GM23338 (cell line): Measurements from ENCODE around the gene LIPJ. TPM values are rescaled to one million over a fixed set of nuclear protein-coding genes. Genes with fewer than 3 reads are reported as not detected.

Experiments used
- ATAC-seq: fragments of 200-7000 bp; cut with Tn5 transposase; 3 replicates; pipeline ENCODE4 v1.9.1; 2020
- DNase-seq: peaks from one replicate; pipeline ENCODE4 v3.0.0-alpha.2; 2015; ENCODE audit warnings: low spot score
- H2AFZ ChIP-seq: fragments of 200-600 bp; sonication (generic); 2 replicates; pipeline ENCODE4 v1.8.0; 2016; ENCODE audit warnings: antibody characterized with exemption, mild to moderate bottlenecking, moderate library complexity
- H3F3A ChIP-seq: fragments of 200-600 bp; sonication (generic); replicated peaks from 2 replicates; pipeline ENCODE4 v1.8.0; 2017; ENCODE audit warnings: antibody characterized with exemption, mixed run types, low read depth
- H3K27ac ChIP-seq: fragments of 200-600 bp; sonication (generic); 2 replicates; pipeline ENCODE4 v1.6.1; 2016; ENCODE audit warnings: low read depth
- H3K27me3 ChIP-seq: fragments of 200-600 bp; sonication (generic); 2 replicates; pipeline ENCODE4 v1.8.0; 2016; ENCODE audit warnings: mild to moderate bottlenecking, mixed run types, moderate library complexity; ENCODE audit not compliant: insufficient read depth
- H3K36me3 ChIP-seq: fragments of 200-600 bp; sonication (generic); 2 replicates; pipeline ENCODE4 v1.8.0; 2016; ENCODE audit warnings: mild to moderate bottlenecking; ENCODE audit not compliant: insufficient read depth
- H3K4me1 ChIP-seq: fragments of 200-600 bp; sonication (generic); 2 replicates; pipeline ENCODE4 v1.8.0; 2016; ENCODE audit warnings: mild to moderate bottlenecking, moderate library complexity; ENCODE audit not compliant: insufficient read depth
- H3K4me2 ChIP-seq: fragments of 200-600 bp; sonication (generic); 2 replicates; pipeline ENCODE4 v1.7.1; 2017; ENCODE audit warnings: mixed run types
- H3K4me3 ChIP-seq: fragments of 200-600 bp; sonication (generic); 2 replicates; pipeline ENCODE4 v1.6.1; 2016; ENCODE audit warnings: mixed run types
- H3K79me2 ChIP-seq: fragments of 200-600 bp; sonication (generic); replicated peaks from 2 replicates; pipeline ENCODE4 v1.8.0; 2017; ENCODE audit warnings: mild to moderate bottlenecking; ENCODE audit not compliant: insufficient read depth
- H3K9me2 ChIP-seq: fragments of 200-600 bp; sonication (generic); 2 replicates; pipeline ENCODE4 v1.8.0; 2017; ENCODE audit not compliant: insufficient read depth
- H4K20me1 ChIP-seq: fragments of 200-600 bp; sonication (generic); replicated peaks from 2 replicates; pipeline ENCODE4 v1.8.0; 2017; ENCODE audit warnings: mild to moderate bottlenecking; ENCODE audit not compliant: insufficient read depth
- H3K27ac Mint-ChIP-seq: 2 replicates; pipeline ENCODE4 v1.8.0; 2020; ENCODE audit warnings: inconsistent platforms, mild to moderate bottlenecking, moderate library complexity, mixed read lengths
- H3K27me3 Mint-ChIP-seq: 3 replicates; pipeline ENCODE4 v1.8.0; 2022; ENCODE audit warnings: low read depth, mild to moderate bottlenecking, moderate library complexity, mixed read lengths, inconsistent platforms; ENCODE audit not compliant: insufficient read depth, poor library complexity
- H3K36me3 Mint-ChIP-seq: 3 replicates; pipeline ENCODE4 v1.8.0; 2021; ENCODE audit warnings: low read depth, mild to moderate bottlenecking, inconsistent platforms, moderate library complexity, mixed read lengths
- H3K4me1 Mint-ChIP-seq: 3 replicates; pipeline ENCODE4 v1.8.0; 2020; ENCODE audit warnings: mild to moderate bottlenecking, inconsistent platforms, mixed read lengths
- H3K4me3 Mint-ChIP-seq: 3 replicates; pipeline ENCODE4 v1.8.0; 2021; ENCODE audit warnings: moderate library complexity, mild to moderate bottlenecking, inconsistent platforms, mixed read lengths
- H3K9me3 Mint-ChIP-seq: 3 replicates; pipeline ENCODE4 v1.8.0; 2020; ENCODE audit warnings: moderate library complexity, mild to moderate bottlenecking, inconsistent platforms, mixed read lengths
- CREB1 ChIP-seq: fragments of 250-450 bp; sonication (Bioruptor Pico); IDR thresholded peaks from 2 replicates; pipeline ENCODE4 v1.5.0; 2020; ENCODE audit warnings: low read depth, mild to moderate bottlenecking, moderate library complexity
- EZH2 ChIP-seq: fragments of 200-600 bp; sonication (generic); IDR thresholded peaks from one replicate; pipeline ENCODE4 v1.8.0; 2017; ENCODE audit warnings: antibody characterized with exemption, mild to moderate bottlenecking, low read depth; ENCODE audit not compliant: unreplicated experiment
- EZH2phosphoT487 ChIP-seq: fragments of 200-600 bp; sonication (generic); IDR thresholded peaks from one replicate; pipeline ENCODE4 v1.8.1; 2018; ENCODE audit warnings: antibody characterized with exemption; ENCODE audit not compliant: unreplicated experiment
- JUNB ChIP-seq: IDR thresholded peaks from one replicate; pipeline ENCODE4 v1.6.1; 2016; ENCODE audit warnings: antibody characterized with exemption; ENCODE audit not compliant: unreplicated experiment
- POLR2AphosphoS5 ChIP-seq: IDR thresholded peaks from 2 replicates; pipeline ENCODE4 v1.6.1; 2016; ENCODE audit warnings: antibody characterized with exemption, low read depth
- STAT1 ChIP-seq: IDR thresholded peaks from one replicate; pipeline ENCODE4 v1.6.1; 2016; ENCODE audit warnings: antibody characterized with exemption; ENCODE audit not compliant: unreplicated experiment
- ZNF114 ChIP-seq: fragments of 250-450 bp; sonication (Bioruptor Pico); IDR thresholded peaks from 2 replicates; pipeline ENCODE4 v1.5.0; 2020; ENCODE audit warnings: mild to moderate bottlenecking, moderate library complexity
- ZNF331 ChIP-seq: fragments of 250-450 bp; sonication (Bioruptor Pico); IDR thresholded peaks from 2 replicates; pipeline ENCODE4 v1.5.0; 2020; ENCODE audit warnings: low read depth, mild to moderate bottlenecking, moderate library complexity
- polyA plus RNA-seq: library from polyadenylated mRNA; unstranded; fragments of >200 nt; fragmentation: Nextera tagmentation; extraction: Ambion mirVana; gene quantifications from 2 replicates; pipeline ENCODE4 v1.2.1, GENCODE V29; 2016
- total RNA-seq: library from RNA; depleted of rRNA; stranded (reverse); fragments of >200 nt; shearing (Covaris generic); gene quantifications from 2 replicates; pipeline ENCODE4 v1.2.3, GENCODE V29; 2014
- TF ChIP-seq, protein P1 (sequence below), 2 experiments: fragments of 200-600 bp in 1 of 2; sonication (generic) in 1 of 2; conservative IDR thresholded peaks; 2 replicates each; pipeline versions ENCODE4 v1.5.1 to v1.6.1; 2016 to 2017; ENCODE audit warnings: antibody characterized with exemption in 2 of 2, low read depth in 2 of 2, mild to moderate bottlenecking in 2 of 2, moderate library complexity in 1 of 2
- TF ChIP-seq, protein P2 (sequence below): IDR thresholded peaks from 2 replicates; pipeline ENCODE4 v1.6.1; 2016; ENCODE audit warnings: antibody characterized with exemption
- TF ChIP-seq, protein P3 (sequence below): IDR thresholded peaks from one replicate; pipeline ENCODE4 v1.6.1; 2018; ENCODE audit warnings: antibody characterized with exemption; ENCODE audit not compliant: unreplicated experiment

Gene LIPJ
- total and polyA plus RNA-seq, 2 experiments from 2014 or later = 0.14 TPM; not detected in 1

DNA sequence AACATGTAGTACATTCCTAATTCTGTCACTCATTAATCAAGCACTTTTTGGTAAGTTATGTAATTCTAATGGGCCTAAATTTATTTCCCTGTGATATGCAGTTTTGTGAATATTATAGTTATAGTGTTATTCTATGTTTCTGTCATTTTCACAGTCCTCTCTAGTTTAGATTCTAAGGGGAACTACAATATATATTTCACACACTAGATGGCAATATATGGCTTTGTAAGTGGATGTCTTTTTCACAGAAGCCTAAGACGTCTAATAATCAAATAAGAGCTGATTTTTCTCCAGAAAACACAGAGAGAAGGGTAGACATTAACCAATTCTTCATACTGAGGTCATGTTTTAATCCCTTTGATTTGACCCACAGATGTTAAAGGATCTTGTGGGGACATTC, 21.5 kb upstream of the LIPJ start:
- Histone ChIP-seq H3F3A (no peaks in the 10 kb centered on the region), H3K27me3 (no peaks in the 10 kb centered on the region), H2AFZ (no peak overlapping the region), H3K4me3 (no peak overlapping the region), H3K36me3 (no peaks in the 10 kb centered on the region), H3K4me1 (no peaks in the 10 kb centered on the region), H3K4me2 (no peak overlapping the region), H3K9me2 (no peaks in the 10 kb centered on the region), H3K79me2 (no peaks in the 10 kb centered on the region), H3K27ac (no peak overlapping the region), H4K20me1 (no peaks in the 10 kb centered on the region)
- peak; percentile 21 for DNase-seq
- no peaks in the 10 kb centered on the region for H3K36me3 Mint-ChIP-seq
- H3K27ac Mint-ChIP-seq = no peak overlapping the region
- ATAC-seq = no peak
- no peaks in the 10 kb centered on the region for H3K27me3 Mint-ChIP-seq
- no peaks in the 10 kb centered on the region for H3K9me3 Mint-ChIP-seq
- H3K4me3 Mint-ChIP-seq = no peak overlapping the region
- H3K4me1 Mint-ChIP-seq = no peaks in the 10 kb centered on the region
- TF ChIP-seq, protein P1, sequence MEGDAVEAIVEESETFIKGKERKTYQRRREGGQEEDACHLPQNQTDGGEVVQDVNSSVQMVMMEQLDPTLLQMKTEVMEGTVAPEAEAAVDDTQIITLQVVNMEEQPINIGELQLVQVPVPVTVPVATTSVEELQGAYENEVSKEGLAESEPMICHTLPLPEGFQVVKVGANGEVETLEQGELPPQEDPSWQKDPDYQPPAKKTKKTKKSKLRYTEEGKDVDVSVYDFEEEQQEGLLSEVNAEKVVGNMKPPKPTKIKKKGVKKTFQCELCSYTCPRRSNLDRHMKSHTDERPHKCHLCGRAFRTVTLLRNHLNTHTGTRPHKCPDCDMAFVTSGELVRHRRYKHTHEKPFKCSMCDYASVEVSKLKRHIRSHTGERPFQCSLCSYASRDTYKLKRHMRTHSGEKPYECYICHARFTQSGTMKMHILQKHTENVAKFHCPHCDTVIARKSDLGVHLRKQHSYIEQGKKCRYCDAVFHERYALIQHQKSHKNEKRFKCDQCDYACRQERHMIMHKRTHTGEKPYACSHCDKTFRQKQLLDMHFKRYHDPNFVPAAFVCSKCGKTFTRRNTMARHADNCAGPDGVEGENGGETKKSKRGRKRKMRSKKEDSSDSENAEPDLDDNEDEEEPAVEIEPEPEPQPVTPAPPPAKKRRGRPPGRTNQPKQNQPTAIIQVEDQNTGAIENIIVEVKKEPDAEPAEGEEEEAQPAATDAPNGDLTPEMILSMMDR (conservative IDR thresholded peaks at IDR 0.05; ENCODE audit: low read depth in 2 of 2) = peak in 1 of 2 experiments; percentile 48; a peak in 3 of 4 replicates
- no peak for TF ChIP-seq ZNF331 (CRISPR knock-in tag)

DNA sequence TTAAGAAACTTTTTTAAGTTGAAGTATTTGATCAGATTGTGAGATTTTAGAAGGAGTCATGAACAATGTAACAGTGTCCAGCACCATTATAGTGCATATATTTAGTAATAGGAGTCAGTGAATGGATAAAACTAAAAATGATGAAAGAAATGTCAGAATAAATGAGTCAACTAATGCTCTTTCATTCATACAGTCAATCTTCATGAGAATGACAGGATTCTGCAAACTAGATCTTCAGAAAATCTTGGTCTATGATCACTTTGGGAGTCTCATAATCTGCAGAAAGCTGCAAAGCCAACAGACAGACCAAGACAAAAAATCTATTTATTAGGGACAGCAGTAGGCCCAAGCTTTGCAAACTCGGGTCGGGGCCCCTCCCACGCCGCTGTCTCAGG, 4.2 kb upstream of the LIPJ start:
- no peaks in the 10 kb centered on the region for H3K79me2 ChIP-seq
- Mint-ChIP-seq H3K36me3 (no peaks in the 10 kb centered on the region), H3K27me3 (no peaks in the 10 kb centered on the region), H3K27ac (no peak overlapping the region), H3K4me3 (peak overlapping the region; percentile 84), H3K9me3 (no peaks in the 10 kb centered on the region), H3K4me1 (peaks cover 9% of the 10 kb centered on the region)
- H3K27ac ChIP-seq = no peak overlapping the region
- no peak for ATAC-seq
- H3K4me3 ChIP-seq = peak overlapping the region; percentile 81
- peak overlapping the region; percentile 98 for H2AFZ ChIP-seq
- no peak for DNase-seq
- H4K20me1 ChIP-seq = no peaks in the 10 kb centered on the region
- H3K36me3 ChIP-seq = no peaks in the 10 kb centered on the region
- H3F3A ChIP-seq = no peaks in the 10 kb centered on the region
- H3K4me1 ChIP-seq = peaks cover 6% of the 10 kb centered on the region; the same call in 1 of the 2 replicates
- no peaks in the 10 kb centered on the region for H3K9me2 ChIP-seq
- H3K27me3 ChIP-seq = no peaks in the 10 kb centered on the region
- peak overlapping the region; percentile 79 for H3K4me2 ChIP-seq
- no peak for TF ChIP-seq EZH2
- no peak for TF ChIP-seq JUNB
- TF ChIP-seq STAT1 = no peak
- TF ChIP-seq EZH2phosphoT487 = no peak
- TF ChIP-seq ZNF114 (CRISPR knock-in tag) = no peak
- TF ChIP-seq ZNF331 (CRISPR knock-in tag) = no peak
- TF ChIP-seq, protein P2, sequence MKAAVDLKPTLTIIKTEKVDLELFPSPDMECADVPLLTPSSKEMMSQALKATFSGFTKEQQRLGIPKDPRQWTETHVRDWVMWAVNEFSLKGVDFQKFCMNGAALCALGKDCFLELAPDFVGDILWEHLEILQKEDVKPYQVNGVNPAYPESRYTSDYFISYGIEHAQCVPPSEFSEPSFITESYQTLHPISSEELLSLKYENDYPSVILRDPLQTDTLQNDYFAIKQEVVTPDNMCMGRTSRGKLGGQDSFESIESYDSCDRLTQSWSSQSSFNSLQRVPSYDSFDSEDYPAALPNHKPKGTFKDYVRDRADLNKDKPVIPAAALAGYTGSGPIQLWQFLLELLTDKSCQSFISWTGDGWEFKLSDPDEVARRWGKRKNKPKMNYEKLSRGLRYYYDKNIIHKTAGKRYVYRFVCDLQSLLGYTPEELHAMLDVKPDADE = no peak
- TF ChIP-seq, protein P3, sequence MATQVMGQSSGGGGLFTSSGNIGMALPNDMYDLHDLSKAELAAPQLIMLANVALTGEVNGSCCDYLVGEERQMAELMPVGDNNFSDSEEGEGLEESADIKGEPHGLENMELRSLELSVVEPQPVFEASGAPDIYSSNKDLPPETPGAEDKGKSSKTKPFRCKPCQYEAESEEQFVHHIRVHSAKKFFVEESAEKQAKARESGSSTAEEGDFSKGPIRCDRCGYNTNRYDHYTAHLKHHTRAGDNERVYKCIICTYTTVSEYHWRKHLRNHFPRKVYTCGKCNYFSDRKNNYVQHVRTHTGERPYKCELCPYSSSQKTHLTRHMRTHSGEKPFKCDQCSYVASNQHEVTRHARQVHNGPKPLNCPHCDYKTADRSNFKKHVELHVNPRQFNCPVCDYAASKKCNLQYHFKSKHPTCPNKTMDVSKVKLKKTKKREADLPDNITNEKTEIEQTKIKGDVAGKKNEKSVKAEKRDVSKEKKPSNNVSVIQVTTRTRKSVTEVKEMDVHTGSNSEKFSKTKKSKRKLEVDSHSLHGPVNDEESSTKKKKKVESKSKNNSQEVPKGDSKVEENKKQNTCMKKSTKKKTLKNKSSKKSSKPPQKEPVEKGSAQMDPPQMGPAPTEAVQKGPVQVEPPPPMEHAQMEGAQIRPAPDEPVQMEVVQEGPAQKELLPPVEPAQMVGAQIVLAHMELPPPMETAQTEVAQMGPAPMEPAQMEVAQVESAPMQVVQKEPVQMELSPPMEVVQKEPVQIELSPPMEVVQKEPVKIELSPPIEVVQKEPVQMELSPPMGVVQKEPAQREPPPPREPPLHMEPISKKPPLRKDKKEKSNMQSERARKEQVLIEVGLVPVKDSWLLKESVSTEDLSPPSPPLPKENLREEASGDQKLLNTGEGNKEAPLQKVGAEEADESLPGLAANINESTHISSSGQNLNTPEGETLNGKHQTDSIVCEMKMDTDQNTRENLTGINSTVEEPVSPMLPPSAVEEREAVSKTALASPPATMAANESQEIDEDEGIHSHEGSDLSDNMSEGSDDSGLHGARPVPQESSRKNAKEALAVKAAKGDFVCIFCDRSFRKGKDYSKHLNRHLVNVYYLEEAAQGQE = no peak
- no peak for TF ChIP-seq POLR2AphosphoS5
- TF ChIP-seq, protein P1 (conservative IDR thresholded peaks at IDR 0.05; ENCODE audit: low read depth in 2 of 2) = no peak
- TF ChIP-seq CREB1 (CRISPR knock-in tag) = no peak
